ENCODE results near the gene RNF152. TPM values are rescaled to one million over a fixed set of nuclear protein-coding genes. Genes with fewer than 3 reads are reported as not detected.

The RNF152 gene
- total and polyA plus RNA-seq, 2 of the 13 experiments (the other 11 are each of a cell fraction or from before 2014, with no cell fraction given): 0.04 TPM; not detected in 1

DNA sequence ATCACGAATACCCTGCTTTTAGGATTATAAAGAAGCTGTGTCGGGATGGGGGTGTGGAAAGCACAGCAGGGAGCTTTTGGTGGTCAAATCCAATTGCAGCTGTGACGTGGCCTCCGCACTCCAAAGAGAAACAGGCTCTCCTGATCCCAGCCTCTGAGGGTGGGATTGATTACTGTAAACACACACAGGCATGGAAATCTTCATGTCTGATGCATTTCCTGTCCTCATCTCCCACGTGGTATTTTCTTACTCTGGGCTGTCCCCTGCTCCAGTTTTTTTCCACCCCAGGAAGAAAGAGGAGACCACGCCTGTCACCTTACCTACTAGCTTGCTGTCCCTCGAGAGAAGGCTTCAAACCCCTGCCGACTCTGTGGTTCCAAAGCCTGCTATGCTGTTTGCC is 22.7 kb downstream of the RNF152 start:
- intact Hi-C loops (cut with micrococcal nuclease; ENCODE audit: unreplicated experiment) (no loop called here), in situ Hi-C loops (cut with HindIII; ENCODE audit: extremely low pct_ligation_motif_present, low pct_unique_long_range_greater_than_20kb) (no loop called here)
- H3K4me3 ChIP-seq (replicated peaks in 1 of 3; ENCODE audit: insufficient read depth in 1 of 3, low read depth in 2 of 3, low read length in 3 of 3): no peak overlapping the region
- 32% methylated on average over 8 of the region's 8 CpGs for WGBS (ENCODE audit: low lambda C conversion rate)
- no TSS peak for BruUV-seq (replicated peaks)
- TF ChIP-seq, protein P1, sequence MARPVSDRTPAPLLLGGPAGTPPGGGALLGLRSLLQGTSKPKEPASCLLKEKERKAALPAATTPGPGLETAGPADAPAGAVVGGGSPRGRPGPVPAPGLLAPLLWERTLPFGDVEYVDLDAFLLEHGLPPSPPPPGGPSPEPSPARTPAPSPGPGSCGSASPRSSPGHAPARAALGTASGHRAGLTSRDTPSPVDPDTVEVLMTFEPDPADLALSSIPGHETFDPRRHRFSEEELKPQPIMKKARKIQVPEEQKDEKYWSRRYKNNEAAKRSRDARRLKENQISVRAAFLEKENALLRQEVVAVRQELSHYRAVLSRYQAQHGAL (CRISPR knock-in tag; IDR thresholded peaks at IDR 0.05; ENCODE audit: not compliant biosample characterization): no peak
- no peak for TF ChIP-seq ATM (IDR thresholded peaks at IDR 0.05; ENCODE audit: borderline replicate concordance)
- TF ChIP-seq, protein P2, sequence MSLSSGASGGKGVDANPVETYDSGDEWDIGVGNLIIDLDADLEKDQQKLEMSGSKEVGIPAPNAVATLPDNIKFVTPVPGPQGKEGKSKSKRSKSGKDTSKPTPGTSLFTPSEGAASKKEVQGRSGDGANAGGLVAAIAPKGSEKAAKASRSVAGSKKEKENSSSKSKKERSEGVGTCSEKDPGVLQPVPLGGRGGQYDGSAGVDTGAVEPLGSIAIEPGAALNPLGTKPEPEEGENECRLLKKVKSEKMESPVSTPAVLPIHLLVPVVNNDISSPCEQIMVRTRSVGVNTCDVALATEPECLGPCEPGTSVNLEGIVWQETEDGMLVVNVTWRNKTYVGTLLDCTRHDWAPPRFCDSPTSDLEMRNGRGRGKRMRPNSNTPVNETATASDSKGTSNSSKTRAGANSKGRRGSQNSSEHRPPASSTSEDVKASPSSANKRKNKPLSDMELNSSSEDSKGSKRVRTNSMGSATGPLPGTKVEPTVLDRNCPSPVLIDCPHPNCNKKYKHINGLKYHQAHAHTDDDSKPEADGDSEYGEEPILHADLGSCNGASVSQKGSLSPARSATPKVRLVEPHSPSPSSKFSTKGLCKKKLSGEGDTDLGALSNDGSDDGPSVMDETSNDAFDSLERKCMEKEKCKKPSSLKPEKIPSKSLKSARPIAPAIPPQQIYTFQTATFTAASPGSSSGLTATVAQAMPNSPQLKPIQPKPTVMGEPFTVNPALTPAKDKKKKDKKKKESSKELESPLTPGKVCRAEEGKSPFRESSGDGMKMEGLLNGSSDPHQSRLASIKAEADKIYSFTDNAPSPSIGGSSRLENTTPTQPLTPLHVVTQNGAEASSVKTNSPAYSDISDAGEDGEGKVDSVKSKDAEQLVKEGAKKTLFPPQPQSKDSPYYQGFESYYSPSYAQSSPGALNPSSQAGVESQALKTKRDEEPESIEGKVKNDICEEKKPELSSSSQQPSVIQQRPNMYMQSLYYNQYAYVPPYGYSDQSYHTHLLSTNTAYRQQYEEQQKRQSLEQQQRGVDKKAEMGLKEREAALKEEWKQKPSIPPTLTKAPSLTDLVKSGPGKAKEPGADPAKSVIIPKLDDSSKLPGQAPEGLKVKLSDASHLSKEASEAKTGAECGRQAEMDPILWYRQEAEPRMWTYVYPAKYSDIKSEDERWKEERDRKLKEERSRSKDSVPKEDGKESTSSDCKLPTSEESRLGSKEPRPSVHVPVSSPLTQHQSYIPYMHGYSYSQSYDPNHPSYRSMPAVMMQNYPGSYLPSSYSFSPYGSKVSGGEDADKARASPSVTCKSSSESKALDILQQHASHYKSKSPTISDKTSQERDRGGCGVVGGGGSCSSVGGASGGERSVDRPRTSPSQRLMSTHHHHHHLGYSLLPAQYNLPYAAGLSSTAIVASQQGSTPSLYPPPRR (CRISPR knock-in tag; IDR thresholded peaks at IDR 0.05; ENCODE audit: borderline replicate concordance): no peak
- TF ChIP-seq ZNF264 (CRISPR knock-in tag; IDR thresholded peaks at IDR 0.05): no peak
- TF ChIP-seq ZNF296 (CRISPR knock-in tag; conservative IDR thresholded peaks at IDR 0.05): no peak
- TF ChIP-seq HNRNPH1 (optimal IDR thresholded peaks at IDR 0.05; ENCODE audit: low read depth, low read length): no peak
- TF ChIP-seq SYNCRIP (IDR thresholded peaks at IDR 0.05; ENCODE audit: insufficient read depth, low read depth, low read length): no peak
- no peak for TF ChIP-seq ZNF350 (CRISPR knock-in tag; IDR thresholded peaks at IDR 0.05; ENCODE audit: borderline replicate concordance, low read depth)
- no peak for TF ChIP-seq NFIB (CRISPR knock-in tag; IDR thresholded peaks at IDR 0.05; ENCODE audit: borderline replicate concordance)
- TF ChIP-seq ZFP36L2 (CRISPR knock-in tag; IDR thresholded peaks at IDR 0.05): no peak
- TF ChIP-seq, protein P3, sequence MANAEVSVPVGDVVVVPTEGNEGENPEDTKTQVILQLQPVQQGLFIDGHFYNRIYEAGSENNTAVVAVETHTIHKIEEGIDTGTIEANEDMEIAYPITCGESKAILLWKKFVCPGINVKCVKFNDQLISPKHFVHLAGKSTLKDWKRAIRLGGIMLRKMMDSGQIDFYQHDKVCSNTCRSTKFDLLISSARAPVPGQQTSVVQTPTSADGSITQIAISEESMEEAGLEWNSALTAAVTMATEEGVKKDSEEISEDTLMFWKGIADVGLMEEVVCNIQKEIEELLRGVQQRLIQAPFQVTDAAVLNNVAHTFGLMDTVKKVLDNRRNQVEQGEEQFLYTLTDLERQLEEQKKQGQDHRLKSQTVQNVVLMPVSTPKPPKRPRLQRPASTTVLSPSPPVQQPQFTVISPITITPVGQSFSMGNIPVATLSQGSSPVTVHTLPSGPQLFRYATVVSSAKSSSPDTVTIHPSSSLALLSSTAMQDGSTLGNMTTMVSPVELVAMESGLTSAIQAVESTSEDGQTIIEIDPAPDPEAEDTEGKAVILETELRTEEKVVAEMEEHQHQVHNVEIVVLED (CRISPR knock-in tag; IDR thresholded peaks at IDR 0.05; ENCODE audit: borderline replicate concordance): no peak
- TF ChIP-seq, protein P4, sequence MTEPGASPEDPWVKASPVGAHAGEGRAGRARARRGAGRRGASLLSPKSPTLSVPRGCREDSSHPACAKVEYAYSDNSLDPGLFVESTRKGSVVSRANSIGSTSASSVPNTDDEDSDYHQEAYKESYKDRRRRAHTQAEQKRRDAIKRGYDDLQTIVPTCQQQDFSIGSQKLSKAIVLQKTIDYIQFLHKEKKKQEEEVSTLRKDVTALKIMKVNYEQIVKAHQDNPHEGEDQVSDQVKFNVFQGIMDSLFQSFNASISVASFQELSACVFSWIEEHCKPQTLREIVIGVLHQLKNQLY (CRISPR knock-in tag; IDR thresholded peaks at IDR 0.05): no peak
- no peak for TF ChIP-seq ZEB1 (IDR thresholded peaks at IDR 0.05; ENCODE audit: insufficient replicate concordance, low read depth)
- TF ChIP-seq REXO4 (CRISPR knock-in tag; IDR thresholded peaks at IDR 0.05; ENCODE audit: borderline replicate concordance): no peak
- H2AFZ ChIP-seq (ENCODE audit: low read length): no peak overlapping the region
- H3K9me3 ChIP-seq (ENCODE audit: low read length): no peaks in the 10 kb centered on the region
- H3K79me2 ChIP-seq (ENCODE audit: insufficient read depth, low read length): no peaks in the 10 kb centered on the region
- no peak overlapping the region for H3K4me2 ChIP-seq (ENCODE audit: low read depth, low read length)
- H3K4me1 ChIP-seq (ENCODE audit: insufficient read depth, low read length): no peaks in the 10 kb centered on the region
- no peaks in the 10 kb centered on the region for H3K36me3 ChIP-seq (replicated peaks in 1 of 2; ENCODE audit: control insufficient read depth in 1 of 2, insufficient read depth in 2 of 2, low read length in 2 of 2)
- DNase-seq (ENCODE audit: low spot score) (no peak), FAIRE-seq (no peak), ATAC-seq (no peak)
- H4K20me1 ChIP-seq (ENCODE audit: insufficient read depth, low read length): no peaks in the 10 kb centered on the region
- ChIA-PET POLR2A (no interaction called here), CTCF (ENCODE audit: low intra/inter-chr PET ratio, low total read pairs) (no interaction called here)
- H3K27me3 ChIP-seq (ENCODE audit: control insufficient read depth in 1 of 2, insufficient read depth in 2 of 2, low read length in 2 of 2): no peaks in the 10 kb centered on the region; a peak in 1 of 5 replicates
- no peak overlapping the region for H3K9ac ChIP-seq (ENCODE audit: insufficient read depth, low read depth, low read length)
- H3K27ac ChIP-seq (ENCODE audit: extremely low read length, insufficient read depth, low read length): no peak overlapping the region
